ENCODE measurements around the gene FAM135A. TPM values are rescaled to one million over a fixed set of nuclear protein-coding genes. Genes with fewer than 3 reads are reported as not detected.
A peak's percentile ranks its signal among the peaks of the same experiment; 100 is the strongest.
"Not testable (repeated sequence)": the region's sequence is repeated elsewhere in the genome, so short reads cannot be mapped to it uniquely, and the experiment has no call there.

Gene FAM135A
- polyA plus RNA-seq, 4 donors, result 28.2 to 42.8 (median 36.0) TPM

DNA sequence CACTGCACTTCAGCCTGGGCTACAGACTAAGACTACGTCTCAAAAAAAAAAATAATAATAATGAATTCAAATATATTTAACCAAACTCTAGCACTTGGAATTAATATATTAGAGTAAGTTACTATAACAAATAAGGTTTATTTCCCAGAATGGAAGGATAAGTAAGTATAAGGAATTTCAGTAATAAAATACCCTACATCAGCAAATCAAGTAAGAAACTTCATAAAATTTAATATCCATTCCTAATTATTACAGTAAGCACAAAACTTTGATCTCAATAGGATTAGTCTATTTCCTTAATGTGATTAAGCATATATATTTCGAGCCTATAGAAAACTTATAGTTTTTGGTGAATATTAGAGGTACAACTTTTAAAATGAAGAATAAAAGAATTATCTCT is 116.7 kb downstream of the FAM135A start:
- DNase-seq (ENCODE audit: low read depth in 4 of 4, low spot score in 3 of 4), result no peak

DNA sequence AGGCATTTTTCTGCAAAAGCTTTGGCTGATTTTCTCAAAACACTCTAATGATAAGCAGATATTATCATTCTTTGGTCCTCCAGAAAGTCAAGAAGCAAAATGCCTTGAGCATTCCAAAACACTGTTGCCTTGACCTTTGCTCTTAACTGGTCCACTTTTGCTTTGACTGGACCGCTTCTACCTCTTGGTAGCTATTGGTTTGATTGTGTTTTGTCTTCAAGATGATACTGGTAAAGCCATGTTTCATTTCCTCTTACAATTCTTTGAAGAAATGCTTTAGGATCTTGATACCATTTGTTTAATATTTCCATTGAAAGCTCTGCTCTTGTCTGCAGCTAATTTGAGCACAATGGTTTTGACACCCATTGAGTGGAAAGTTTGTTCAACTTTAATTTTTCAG is 117.8 kb downstream of the FAM135A start:
- DNase-seq (ENCODE audit: low read depth in 4 of 4, low spot score in 3 of 4), result no peak

DNA sequence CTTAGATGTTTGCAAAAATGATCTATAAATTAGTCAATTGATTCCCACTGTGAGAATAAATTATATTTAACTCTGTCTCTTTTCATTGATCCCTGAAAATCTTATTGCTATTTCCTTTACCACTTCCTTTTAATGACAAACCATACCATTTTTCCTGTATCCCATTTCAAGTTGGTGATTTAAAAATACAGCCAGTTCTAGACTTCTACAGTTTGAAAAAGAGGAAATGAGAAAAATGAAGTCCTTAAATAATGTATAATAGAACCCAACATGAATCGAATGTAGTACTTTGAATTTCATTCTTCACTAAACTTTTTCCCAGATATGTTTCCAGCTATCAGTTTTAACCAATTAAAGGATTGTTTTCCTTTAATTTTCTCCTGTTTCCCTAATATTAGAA is 124.0 kb downstream of the FAM135A start:
- DNase-seq (ENCODE audit: low read depth in 4 of 4, low spot score in 3 of 4), result no peak

DNA sequence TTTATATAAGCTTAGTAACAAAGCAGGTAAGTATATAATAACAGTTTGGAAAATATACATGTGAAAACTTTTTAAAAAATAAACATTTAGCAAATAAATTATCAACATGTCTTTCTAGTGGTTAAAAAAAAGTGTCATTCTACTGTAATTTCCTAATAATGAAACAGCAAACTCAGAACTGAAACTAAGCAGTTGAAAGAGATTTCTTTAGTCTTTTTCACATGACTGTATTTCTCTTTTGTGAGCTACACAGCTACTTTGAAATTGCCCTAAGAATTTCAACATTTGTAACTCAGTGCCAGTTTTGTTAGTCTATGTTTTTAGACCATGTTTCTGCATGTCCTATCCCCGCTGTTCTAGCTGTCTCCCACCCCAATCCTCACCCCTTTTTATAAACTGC is 125.1 kb downstream of the FAM135A start:
- no peak for DNase-seq (ENCODE audit: low read depth in 4 of 4, low spot score in 3 of 4)

DNA sequence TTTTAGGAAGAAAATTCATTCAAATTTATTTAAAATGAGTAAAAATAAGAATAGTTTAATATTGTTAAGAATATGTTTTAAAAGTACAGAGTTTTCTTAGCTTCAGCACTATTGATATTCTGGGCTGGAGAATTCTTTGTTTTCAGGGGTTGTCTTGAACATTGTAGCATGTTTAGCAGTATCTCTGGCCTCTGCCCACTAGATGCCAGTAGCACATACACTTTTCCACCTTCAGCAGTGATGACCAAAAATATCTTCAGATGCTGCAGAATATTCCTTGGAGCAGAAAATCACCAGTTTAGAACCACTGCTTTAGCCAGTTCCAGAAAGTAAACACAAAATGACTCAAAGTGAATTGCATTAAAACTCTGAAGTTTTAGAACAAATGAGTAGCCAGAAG is 134.0 kb downstream of the FAM135A start:
- no peak for DNase-seq (ENCODE audit: low read depth in 4 of 4, low spot score in 3 of 4)

DNA sequence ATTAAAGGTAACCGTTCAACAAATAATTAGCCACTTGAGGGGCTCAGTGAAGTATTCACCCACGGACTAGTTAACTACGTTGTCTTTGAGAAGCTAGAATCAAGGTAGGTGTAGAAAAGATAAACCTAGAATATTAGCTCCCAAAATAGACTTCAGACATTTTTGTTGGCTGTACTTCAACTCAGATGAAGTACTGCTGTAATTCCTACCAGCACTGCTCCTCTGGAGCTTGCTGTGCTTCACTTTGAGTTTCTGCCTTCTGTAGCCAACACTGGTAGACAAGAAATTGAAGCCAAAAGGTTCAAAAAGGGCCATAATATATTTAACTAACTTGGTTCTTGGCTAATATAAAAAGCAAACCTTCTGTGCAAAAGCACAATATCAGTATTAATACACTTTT is 134.6 kb downstream of the FAM135A start:
- DNase-seq (ENCODE audit: low read depth in 4 of 4, low spot score in 3 of 4), result no peak

DNA sequence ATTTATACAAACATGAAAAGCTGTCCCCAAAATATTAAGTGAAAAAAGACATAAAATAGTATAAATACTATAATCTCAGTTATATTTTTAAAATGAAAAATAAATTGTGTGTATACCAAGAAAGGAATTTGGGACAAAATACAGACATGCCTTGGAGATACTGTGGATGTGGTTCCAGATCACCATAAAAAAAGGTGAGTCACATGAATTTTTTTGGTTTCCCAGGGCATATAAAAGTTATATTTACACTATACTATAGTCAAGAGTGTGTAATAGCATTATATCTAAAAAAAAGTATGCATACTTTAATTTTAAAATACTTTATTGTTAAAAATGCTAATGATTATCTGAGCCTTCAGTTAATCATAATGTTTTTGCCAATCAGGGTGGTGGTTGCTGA is 136.0 kb downstream of the FAM135A start:
- no peak for DNase-seq (ENCODE audit: low read depth in 4 of 4, low spot score in 3 of 4)

DNA sequence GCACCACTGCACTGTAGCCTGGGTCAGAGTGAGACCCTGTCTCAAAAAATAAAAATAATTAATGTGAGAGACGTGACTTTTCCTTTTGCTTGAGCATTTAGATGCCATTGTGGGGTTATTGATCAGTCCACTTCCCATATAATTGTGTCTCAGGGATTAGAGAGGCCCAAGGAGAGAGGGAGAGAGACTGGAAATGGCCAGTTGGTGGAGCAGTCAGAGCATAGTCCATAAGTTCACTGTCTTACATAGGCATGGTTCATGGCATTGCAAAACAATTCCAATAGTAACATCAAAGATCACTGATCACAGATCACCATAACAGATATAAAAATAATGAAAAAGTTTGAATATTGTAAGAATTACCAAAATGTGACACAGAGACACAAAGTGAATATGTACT is 138.3 kb downstream of the FAM135A start:
- DNase-seq (ENCODE audit: low read depth in 4 of 4, low spot score in 3 of 4), result no peak

DNA sequence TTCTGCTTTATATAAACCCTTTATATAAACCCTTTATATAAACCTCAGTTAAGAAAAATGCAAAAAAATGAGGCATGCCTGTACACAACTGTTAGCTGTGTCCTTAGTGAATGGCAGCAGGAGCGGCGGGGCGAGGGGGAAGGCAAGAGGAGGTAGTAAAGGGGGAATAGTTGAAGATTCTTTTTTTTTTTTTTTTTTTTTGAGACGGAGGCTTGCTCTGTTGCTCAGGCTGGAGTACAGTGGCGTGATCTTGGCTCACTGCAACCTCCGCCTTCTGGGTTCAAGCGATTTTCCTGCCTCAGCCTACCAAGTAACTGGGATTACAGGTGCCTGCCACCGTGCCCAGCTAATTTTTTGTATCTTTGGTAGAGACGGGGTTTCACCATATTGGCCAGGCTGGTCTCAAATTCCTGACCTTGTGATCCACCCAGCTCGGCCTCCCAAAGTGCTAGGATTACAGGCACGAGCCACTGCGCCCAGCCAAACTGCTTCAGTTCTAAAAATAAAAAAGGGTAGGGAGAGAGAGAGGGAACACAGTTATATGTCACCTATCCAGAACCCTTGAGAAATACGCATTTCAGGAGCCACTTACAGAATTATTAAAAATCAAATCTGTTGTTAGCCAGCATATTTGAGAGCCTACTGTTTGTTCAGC is 139.1 kb downstream of the FAM135A start:
- not testable (repeated sequence) for DNase-seq (ENCODE audit: low read depth in 4 of 4, low spot score in 3 of 4)

DNA sequence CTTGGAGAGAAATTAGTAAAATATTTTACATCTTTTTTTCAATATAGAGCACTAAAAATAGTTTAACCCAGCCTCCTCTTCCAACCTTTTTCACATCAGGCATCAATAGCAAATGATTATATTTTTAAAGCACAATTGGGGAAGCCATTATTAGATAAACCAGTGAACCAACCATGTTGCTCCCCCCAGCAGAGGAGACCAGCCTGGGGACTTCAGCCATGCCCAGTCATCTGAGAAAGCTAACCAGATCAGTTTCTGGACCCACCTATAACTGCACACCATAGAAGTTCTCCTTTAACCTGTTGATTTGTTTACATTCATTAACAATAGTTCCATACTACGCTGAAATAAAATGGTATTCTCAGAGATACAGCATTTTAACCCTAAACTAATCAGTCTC is 139.7 kb downstream of the FAM135A start:
- DNase-seq (ENCODE audit: low read depth in 4 of 4, low spot score in 3 of 4), result no peak

DNA sequence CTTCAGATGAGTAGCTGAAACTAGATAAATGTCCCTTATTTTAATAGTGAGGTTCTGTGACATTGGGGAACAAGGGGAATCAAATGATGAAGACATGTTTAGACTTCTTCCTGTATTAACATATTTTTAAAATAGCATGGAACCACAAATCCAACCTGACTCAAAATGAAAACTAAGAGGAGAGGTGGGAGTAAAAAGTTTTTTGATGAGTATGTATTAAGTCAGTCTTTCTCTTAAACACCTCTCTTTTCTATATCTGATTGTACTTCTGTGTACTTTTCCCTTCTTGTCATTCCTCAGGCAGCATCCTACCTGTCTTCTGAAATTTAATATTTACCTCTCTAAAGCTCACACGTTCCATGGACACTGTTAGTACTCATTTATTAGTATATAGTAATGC is 144.7 kb downstream of the FAM135A start:
- no peak for DNase-seq (ENCODE audit: low read depth in 4 of 4, low spot score in 3 of 4)

DNA sequence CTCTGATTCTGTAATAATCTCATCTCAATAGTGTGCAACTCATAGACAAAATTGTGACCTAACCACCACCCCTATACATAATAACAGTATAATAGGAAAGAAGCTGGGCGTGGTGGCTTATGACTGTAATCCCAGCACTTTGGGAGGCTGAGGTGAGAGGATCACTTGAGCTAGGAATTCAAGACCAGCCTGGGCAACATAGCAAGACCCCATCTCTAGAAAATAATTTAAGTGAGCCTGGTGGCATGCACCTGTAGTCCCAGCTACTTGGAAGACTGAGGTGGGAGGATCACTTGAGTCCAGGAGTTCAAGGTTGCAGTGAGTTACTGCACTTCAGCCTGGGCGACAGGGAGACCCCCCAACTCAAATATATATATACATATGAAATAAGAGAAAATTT is 149.1 kb downstream of the FAM135A start:
- not testable (repeated sequence) for DNase-seq (ENCODE audit: low read depth in 4 of 4, low spot score in 3 of 4)

DNA sequence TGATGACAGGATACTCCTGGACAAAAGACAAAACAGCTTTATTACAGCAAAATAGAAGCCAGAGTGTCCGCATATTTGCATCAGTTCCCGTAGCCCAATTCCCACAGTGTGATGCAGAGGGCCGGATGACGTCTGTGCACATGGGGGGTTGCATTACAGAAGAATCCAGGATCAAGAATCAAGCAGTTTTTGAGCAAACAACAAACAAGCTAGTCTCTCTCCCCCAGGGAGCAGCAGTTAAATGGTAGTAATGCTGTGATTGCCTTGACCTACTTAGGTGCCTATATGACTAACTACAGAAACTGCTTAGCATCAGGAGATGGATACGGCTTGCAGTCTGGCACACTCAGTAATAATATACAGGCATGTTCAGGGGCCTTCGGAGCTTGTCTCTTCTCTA is 150.2 kb downstream of the FAM135A start:
- DNase-seq (ENCODE audit: low read depth in 4 of 4, low spot score in 3 of 4), result no peak

DNA sequence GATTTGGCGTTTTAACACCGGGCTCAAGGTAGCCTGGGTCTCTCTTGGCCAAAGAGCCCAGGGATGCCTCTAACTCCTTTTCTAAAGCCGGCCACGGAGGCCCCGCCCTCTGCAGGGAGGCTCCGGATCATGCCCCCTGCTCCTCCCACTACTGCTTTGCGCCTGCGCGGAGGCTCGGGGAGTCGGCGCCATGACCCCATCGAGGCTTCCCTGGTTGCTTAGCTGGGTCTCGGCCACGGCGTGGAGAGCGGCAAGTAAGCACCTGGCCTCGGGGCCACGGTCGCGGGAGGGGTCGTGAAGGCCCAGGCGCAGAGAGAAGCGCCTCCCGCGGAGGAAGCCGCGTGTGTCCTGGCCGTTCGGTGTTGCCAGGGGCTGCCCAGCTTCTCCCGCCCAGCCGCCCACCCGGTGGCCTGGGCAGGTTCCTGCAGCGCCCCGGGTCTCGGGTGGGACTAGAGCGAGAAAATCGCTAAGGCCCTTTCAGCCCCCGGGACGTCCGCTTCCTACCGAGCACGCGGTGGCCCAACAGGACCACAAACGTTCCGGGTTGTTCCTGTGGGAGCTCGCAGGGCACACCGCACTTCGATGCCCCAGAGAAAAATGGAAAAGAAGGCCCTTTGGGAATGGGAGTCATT is 153.6 kb downstream of the FAM135A start, which contains the start of gene SDHAF4:
TSS of gene SDHAF4 (plus strand) at position 180 of the 632 bp plus-strand sequence. CDS start at position 191, 11 bp downstream.
- peak; percentile 78 to 88 (median 80) for DNase-seq (ENCODE audit: low read depth in 4 of 4, low spot score in 3 of 4)

DNA sequence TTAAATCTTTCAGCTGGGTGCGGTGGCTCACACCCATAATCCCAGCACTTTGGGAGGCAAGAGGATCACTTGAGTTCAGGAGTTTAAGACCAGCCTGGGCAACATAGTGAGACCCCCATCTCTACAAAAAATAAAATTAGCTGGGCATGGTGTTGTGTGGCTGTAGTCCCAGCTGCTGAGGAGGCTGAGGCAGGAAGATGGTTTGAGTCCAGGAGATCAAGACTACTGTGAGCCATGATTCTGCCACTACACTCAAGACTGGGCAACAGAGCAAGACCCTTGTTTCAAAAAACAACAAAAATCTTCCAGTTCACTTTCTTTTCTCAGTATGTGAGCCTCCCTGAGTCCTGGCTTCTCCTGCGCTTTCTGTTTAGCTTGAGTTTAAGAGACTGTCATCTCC is 161.3 kb downstream of the FAM135A start:
- no peak for DNase-seq (ENCODE audit: low read depth in 4 of 4, low spot score in 3 of 4)

DNA sequence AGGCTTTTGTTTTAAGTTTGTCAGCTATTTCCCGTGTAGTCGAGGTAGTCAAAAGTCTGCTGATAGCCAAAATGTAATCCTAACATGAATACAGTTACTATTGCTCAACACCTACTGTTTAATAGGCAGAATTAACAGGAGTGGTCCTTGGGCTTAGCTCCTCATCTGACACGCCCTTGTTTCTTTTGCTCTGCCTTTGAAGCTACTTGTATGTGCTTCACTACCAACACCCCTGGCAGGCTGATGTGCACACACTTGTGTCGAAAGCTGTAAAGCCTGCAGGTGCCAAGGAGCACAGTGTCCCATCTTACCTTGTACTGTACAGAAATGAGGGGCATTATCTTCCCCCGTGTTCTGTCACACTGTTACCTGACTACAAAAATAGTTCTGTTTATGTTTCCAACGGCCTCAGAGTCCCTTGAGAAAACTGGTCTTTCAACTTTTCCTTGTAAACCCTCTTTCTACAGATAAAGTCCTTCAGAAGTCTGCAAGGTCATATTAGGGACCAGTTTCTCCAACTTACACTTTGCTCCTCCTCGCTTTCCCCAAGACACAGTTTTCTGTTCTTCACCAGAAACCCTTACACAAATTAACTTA is 162.7 kb downstream of the FAM135A start:
- no peak for DNase-seq (ENCODE audit: low read depth in 4 of 4, low spot score in 3 of 4)

DNA sequence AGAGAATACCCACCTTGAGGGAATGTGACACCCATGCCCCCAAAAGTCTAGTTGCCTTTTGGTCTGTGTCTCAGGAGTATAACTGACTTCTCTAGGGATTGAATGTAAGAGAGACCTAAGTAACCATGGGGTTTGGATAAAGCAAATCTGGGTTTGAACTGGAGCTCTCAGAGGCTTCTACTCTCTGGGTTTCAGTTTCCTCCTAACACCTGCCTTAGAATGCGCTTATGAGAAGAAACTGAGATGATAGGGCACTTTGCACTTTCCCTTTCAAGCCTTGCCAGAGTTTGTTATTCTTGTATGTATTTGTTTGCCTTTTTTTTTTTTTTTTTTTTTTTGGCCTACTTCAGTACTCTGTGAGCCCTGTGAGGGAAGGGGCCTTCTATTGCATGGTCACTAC is 172.8 kb downstream of the FAM135A start:
- no peak for DNase-seq (ENCODE audit: low read depth in 4 of 4, low spot score in 3 of 4)

DNA sequence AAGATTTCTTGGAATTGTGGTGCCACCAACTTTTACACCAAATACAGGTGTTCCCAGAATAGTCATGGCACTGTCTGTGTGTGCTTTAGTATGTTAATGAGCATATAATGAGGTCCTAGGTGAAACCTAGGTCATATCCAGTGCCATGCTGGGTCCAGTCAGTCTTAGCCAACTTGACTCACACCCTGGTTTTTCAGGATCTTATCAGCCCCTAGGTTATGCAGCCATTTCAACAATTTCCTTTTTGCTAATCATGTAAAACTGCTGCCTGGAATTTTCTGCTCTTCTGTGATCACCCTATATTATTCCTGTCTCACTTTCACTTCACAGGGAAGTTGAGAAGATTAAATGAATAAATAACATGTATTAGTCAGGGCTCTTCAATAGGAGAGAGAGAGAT is 177.1 kb downstream of the FAM135A start:
- no peak for DNase-seq (ENCODE audit: low read depth in 4 of 4, low spot score in 3 of 4)

DNA sequence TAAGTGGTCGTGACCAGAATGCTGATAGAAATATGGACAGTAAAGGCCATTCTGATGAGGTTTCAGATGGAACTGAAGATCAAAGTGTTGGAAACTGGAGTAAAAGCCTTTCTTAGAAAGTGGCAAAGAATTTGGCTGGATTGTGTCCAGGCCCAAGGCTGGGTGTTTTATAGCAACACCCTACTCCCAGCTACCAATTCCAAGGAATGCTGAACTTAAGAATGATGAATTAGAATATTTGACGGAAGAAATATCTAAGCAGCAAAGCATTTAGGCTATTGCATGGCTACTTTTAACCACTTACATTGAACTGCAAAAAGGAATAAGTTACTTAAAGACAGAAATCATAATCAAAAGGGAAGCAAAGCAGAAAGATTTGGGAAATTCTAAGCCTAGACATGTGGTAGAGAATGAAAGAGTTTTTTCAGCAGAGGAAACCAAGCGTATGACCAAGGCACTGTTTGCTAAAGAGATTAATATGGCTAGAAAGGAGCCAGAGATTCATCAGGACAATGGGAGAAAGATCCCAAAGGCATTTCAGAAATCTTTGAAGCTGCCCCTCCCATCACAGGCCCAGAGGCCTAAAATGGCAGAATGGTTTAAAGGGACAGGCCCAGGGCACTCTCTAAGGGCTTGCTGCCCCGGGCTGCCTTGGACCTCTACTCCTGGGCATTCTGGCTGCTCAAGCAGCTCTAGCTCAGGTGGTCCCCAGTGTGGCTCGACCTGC is 179.2 kb downstream of the FAM135A start:
- no peak for DNase-seq (ENCODE audit: low read depth in 4 of 4, low spot score in 3 of 4)

DNA sequence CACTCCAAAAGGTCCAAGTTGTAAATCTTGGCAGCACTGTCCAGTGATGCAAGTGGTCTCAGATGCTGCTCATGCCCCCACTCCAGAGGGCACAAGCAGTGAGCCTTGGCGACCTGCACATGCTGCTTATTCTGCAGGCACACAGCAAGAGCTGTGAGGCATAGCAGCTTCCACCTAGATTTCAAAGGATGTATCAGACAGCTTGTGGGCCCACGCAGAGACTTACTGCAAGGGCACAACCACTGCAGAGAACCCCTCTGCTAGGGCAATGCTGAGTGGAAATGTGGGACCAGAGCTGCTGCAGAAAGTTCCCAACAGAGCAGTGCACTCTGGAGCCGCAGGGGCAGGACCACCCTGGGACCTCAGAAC is 179.8 kb downstream of the FAM135A start:
- DNase-seq (ENCODE audit: low read depth in 4 of 4, low spot score in 3 of 4), result no peak

DNA sequence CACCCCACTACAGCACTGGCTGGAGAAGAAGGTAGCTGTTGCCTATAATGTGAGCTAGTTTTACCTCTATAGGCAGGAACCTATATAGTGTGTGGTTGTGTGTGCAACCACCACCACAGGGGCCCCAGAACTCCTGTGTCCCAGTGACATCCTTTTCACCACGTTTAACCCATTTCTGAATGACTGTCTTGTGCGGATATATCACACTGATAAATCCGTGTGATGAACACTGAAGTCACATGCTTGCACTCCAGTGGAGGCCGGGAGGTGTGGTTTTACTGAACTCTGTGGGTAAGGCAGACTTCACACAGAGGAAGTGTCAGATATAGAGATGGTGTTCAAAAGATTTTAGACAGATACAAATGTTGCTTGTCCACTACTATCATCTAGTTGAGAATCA is 185.9 kb downstream of the FAM135A start:
- no peak for DNase-seq (ENCODE audit: low read depth in 4 of 4, low spot score in 3 of 4)

DNA sequence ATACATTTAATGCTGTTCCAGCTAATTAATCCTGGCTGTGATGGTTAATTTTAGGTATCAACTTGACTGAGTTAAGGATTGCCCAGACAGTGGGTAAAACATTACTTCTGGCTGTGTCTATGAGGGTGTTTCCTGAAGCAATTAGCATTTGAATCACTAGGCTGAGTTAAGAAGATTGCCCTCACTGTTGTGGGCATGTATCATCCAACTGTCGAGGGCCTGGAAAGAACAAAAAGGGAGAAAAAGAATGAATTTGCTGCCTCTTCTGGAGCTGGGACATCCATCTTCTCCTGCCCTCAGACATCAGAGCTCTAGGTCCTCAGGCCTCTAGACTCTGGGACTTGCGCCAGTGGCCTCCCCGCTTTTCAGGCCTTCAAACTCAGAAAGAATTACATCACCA is 187.7 kb downstream of the FAM135A start:
- DNase-seq (ENCODE audit: low read depth in 4 of 4, low spot score in 3 of 4), result no peak

Data from right renal pelvis (tissue), 4 donors.